Measurements from ENCODE around the gene APLP2. TPM values are rescaled to one million over a fixed set of nuclear protein-coding genes. Genes with fewer than 3 reads are reported as not detected.

APLP2 gene
- total and polyA plus RNA-seq, 2 of the 13 experiments (the other 11 are each of a cell fraction or from before 2014, with no cell fraction given) = 315 to 594 TPM

- no peak for TF ChIP-seq POLR2G (IDR thresholded peaks at IDR 0.05; ENCODE audit: low read depth, low read length)
- TF ChIP-seq NFE2 (CRISPR knock-in tag; IDR thresholded peaks at IDR 0.05) = no peak
- no peak for TF ChIP-seq ZBTB46 (CRISPR knock-in tag; IDR thresholded peaks at IDR 0.05; ENCODE audit: borderline replicate concordance)
- TF ChIP-seq RELA (CRISPR knock-in tag; IDR thresholded peaks at IDR 0.05) = no peak
- TF ChIP-seq, protein P1, sequence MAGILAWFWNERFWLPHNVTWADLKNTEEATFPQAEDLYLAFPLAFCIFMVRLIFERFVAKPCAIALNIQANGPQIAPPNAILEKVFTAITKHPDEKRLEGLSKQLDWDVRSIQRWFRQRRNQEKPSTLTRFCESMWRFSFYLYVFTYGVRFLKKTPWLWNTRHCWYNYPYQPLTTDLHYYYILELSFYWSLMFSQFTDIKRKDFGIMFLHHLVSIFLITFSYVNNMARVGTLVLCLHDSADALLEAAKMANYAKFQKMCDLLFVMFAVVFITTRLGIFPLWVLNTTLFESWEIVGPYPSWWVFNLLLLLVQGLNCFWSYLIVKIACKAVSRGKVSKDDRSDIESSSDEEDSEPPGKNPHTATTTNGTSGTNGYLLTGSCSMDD (CRISPR knock-in tag; IDR thresholded peaks at IDR 0.05) = no peak
- TF ChIP-seq THYN1 (CRISPR knock-in tag; IDR thresholded peaks at IDR 0.05; ENCODE audit: borderline replicate concordance, low read depth) = no peak
- TF ChIP-seq ZNF746 (CRISPR knock-in tag; IDR thresholded peaks at IDR 0.05) = no peak
- no peak for TF ChIP-seq SP140L (CRISPR knock-in tag; IDR thresholded peaks at IDR 0.05; ENCODE audit: borderline replicate concordance)
- no peak for TF ChIP-seq NCOA5 (CRISPR knock-in tag; IDR thresholded peaks at IDR 0.05)
- TF ChIP-seq, protein P2, sequence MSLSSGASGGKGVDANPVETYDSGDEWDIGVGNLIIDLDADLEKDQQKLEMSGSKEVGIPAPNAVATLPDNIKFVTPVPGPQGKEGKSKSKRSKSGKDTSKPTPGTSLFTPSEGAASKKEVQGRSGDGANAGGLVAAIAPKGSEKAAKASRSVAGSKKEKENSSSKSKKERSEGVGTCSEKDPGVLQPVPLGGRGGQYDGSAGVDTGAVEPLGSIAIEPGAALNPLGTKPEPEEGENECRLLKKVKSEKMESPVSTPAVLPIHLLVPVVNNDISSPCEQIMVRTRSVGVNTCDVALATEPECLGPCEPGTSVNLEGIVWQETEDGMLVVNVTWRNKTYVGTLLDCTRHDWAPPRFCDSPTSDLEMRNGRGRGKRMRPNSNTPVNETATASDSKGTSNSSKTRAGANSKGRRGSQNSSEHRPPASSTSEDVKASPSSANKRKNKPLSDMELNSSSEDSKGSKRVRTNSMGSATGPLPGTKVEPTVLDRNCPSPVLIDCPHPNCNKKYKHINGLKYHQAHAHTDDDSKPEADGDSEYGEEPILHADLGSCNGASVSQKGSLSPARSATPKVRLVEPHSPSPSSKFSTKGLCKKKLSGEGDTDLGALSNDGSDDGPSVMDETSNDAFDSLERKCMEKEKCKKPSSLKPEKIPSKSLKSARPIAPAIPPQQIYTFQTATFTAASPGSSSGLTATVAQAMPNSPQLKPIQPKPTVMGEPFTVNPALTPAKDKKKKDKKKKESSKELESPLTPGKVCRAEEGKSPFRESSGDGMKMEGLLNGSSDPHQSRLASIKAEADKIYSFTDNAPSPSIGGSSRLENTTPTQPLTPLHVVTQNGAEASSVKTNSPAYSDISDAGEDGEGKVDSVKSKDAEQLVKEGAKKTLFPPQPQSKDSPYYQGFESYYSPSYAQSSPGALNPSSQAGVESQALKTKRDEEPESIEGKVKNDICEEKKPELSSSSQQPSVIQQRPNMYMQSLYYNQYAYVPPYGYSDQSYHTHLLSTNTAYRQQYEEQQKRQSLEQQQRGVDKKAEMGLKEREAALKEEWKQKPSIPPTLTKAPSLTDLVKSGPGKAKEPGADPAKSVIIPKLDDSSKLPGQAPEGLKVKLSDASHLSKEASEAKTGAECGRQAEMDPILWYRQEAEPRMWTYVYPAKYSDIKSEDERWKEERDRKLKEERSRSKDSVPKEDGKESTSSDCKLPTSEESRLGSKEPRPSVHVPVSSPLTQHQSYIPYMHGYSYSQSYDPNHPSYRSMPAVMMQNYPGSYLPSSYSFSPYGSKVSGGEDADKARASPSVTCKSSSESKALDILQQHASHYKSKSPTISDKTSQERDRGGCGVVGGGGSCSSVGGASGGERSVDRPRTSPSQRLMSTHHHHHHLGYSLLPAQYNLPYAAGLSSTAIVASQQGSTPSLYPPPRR (CRISPR knock-in tag; IDR thresholded peaks at IDR 0.05; ENCODE audit: borderline replicate concordance) = no peak
- no peak for TF ChIP-seq DNMT1 (CRISPR knock-in tag; IDR thresholded peaks at IDR 0.05)
- TF ChIP-seq ATF7-NPFF (CRISPR knock-in tag; IDR thresholded peaks at IDR 0.05; ENCODE audit: low read depth) = no peak
- peak; percentile 46; the same call in 1 of the 2 replicates for TF ChIP-seq HOXA3 (CRISPR knock-in tag; IDR thresholded peaks at IDR 0.05)
- TF ChIP-seq FOXM1 (CRISPR knock-in tag; IDR thresholded peaks at IDR 0.05) = no peak
- TF ChIP-seq ZNF652 (CRISPR knock-in tag; IDR thresholded peaks at IDR 0.05; ENCODE audit: borderline replicate concordance, low read depth) = no peak
- TF ChIP-seq ZNF577 (CRISPR knock-in tag; IDR thresholded peaks at IDR 0.05; ENCODE audit: borderline replicate concordance, low read depth) = no peak
- TF ChIP-seq ARNTL (CRISPR knock-in tag; IDR thresholded peaks at IDR 0.05) = no peak
- no peak for TF ChIP-seq STAT5B (CRISPR knock-in tag; IDR thresholded peaks at IDR 0.05)
- TF ChIP-seq CREB1 (IDR thresholded peaks at IDR 0.05) = no peak
- no peak for TF ChIP-seq CREB1 (CRISPR knock-in tag; IDR thresholded peaks at IDR 0.05)
- TF ChIP-seq MED1 (CRISPR knock-in tag; IDR thresholded peaks at IDR 0.05) = peak; percentile 55
- no peak for TF ChIP-seq GPN1 (CRISPR knock-in tag; IDR thresholded peaks at IDR 0.05; ENCODE audit: borderline replicate concordance)
- TF ChIP-seq MBNL3 (CRISPR knock-in tag; conservative IDR thresholded peaks at IDR 0.05) = no peak
- no peak for TF ChIP-seq SATB2 (CRISPR knock-in tag; IDR thresholded peaks at IDR 0.05)
- no peak for TF ChIP-seq GLI4 (CRISPR knock-in tag; IDR thresholded peaks at IDR 0.05; ENCODE audit: borderline replicate concordance)
- TF ChIP-seq MXD3 (CRISPR knock-in tag; IDR thresholded peaks at IDR 0.05) = no peak
Measured at GRCh38 chr11:130129922-130130321, 60.2 kb downstream of the APLP2 start (continued).

Data from HepG2 (cell line).